Measurements from ENCODE around the gene PRKRA.

- no peak for TF ChIP-seq SP1 (IDR thresholded peaks at IDR 0.05)
- TF ChIP-seq SP1 (CRISPR knock-in tag; IDR thresholded peaks at IDR 0.05) = no peak
- no peak for TF ChIP-seq ATF1 (CRISPR knock-in tag; IDR thresholded peaks at IDR 0.05)
- TF ChIP-seq YEATS4 (CRISPR knock-in tag; IDR thresholded peaks at IDR 0.05; ENCODE audit: borderline replicate concordance) = no peak
- TF ChIP-seq SIN3A (IDR thresholded peaks at IDR 0.05; ENCODE audit: borderline replicate concordance, low read depth, low read length) = no peak
- TF ChIP-seq SMC3 (IDR thresholded peaks at IDR 0.05; ENCODE audit: low read length) = no peak
- TF ChIP-seq, protein P1, sequence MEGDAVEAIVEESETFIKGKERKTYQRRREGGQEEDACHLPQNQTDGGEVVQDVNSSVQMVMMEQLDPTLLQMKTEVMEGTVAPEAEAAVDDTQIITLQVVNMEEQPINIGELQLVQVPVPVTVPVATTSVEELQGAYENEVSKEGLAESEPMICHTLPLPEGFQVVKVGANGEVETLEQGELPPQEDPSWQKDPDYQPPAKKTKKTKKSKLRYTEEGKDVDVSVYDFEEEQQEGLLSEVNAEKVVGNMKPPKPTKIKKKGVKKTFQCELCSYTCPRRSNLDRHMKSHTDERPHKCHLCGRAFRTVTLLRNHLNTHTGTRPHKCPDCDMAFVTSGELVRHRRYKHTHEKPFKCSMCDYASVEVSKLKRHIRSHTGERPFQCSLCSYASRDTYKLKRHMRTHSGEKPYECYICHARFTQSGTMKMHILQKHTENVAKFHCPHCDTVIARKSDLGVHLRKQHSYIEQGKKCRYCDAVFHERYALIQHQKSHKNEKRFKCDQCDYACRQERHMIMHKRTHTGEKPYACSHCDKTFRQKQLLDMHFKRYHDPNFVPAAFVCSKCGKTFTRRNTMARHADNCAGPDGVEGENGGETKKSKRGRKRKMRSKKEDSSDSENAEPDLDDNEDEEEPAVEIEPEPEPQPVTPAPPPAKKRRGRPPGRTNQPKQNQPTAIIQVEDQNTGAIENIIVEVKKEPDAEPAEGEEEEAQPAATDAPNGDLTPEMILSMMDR (CRISPR knock-in tag; IDR thresholded peaks at IDR 0.05) = no peak
- TF ChIP-seq POLR2AphosphoS5 (IDR thresholded peaks at IDR 0.05; ENCODE audit: low read depth, low read length) = no peak
- TF ChIP-seq KDM5A (IDR thresholded peaks at IDR 0.05; ENCODE audit: borderline replicate concordance, low read length) = no peak
- TF ChIP-seq ZNF121 (CRISPR knock-in tag; IDR thresholded peaks at IDR 0.05) = no peak
- TF ChIP-seq JUN (CRISPR knock-in tag; IDR thresholded peaks at IDR 0.05) = no peak
- TF ChIP-seq NR2F1 (CRISPR knock-in tag; IDR thresholded peaks at IDR 0.05) = no peak
- no peak for TF ChIP-seq ZNF496 (CRISPR knock-in tag; IDR thresholded peaks at IDR 0.05; ENCODE audit: insufficient replicate concordance)
- no peak for TF ChIP-seq ZNF317 (CRISPR knock-in tag; IDR thresholded peaks at IDR 0.05)
These were observed 25.6 kb downstream of the PRKRA start for GRCh38 chr2:178425255-178425827.
